ENCODE data around the gene C2orf68. TPM values are rescaled to one million over a fixed set of nuclear protein-coding genes. Genes with fewer than 3 reads are reported as not detected.

The C2orf68 gene
- total and polyA plus RNA-seq, 2 of the 13 experiments (the other 11 are each of a cell fraction or from before 2014, with no cell fraction given), result 47.1 to 77.4 TPM

DNA sequence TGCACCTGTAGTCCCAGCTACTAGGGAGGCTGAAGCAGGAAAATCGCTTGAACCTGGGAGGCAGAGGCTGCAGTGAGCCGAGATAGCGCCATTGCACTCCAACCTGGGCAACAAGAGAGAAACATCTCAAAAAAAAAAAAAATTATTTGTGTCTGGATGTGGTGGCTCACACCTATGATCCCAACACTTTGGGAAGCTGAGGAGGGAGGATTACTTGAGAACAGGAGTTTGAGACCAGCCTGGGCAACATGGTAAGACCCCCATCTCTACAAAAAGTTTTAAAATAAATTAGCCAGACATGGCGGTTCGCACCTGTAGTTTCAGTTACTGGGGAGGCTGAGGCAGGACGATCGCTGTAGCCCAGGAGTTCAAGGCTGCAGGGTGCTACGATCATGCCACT is 36.1 kb downstream of the C2orf68 start:
- WGBS (ENCODE audit: low lambda C conversion rate), result 33% methylated on average over 8 of the region's 8 CpGs
- intact Hi-C loops (cut with micrococcal nuclease; ENCODE audit: unreplicated experiment) (loop anchor here (2.0 kb wide), 1 partner anchor 15 kb away; the partner anchor contains the start of gene GGCX), in situ Hi-C loops (cut with HindIII; ENCODE audit: extremely low pct_ligation_motif_present, low pct_unique_long_range_greater_than_20kb) (no loop called here)
- ATAC-seq (no peak), DNase-seq (ENCODE audit: low spot score) (no peak), FAIRE-seq (no peak)
- Histone ChIP-seq H3K4me2 (ENCODE audit: low read depth, low read length) (peak overlapping the region; percentile 95), H4K20me1 (ENCODE audit: insufficient read depth, low read length) (no peaks in the 10 kb centered on the region), H3K9me3 (ENCODE audit: low read length) (no peaks in the 10 kb centered on the region), H3K27ac (ENCODE audit: extremely low read length, insufficient read depth, low read length) (peak overlapping the region; percentile 34), H3K27me3 (ENCODE audit: control insufficient read depth in 1 of 2, insufficient read depth in 2 of 2, low read length in 2 of 2) (peaks cover 0 to 17% of the 10 kb centered on the region in 2 experiments; a peak in 3 of 5 replicates), H2AFZ (ENCODE audit: low read length) (peak overlapping the region; percentile 15), H3K9ac (ENCODE audit: insufficient read depth, low read depth, low read length) (peak overlapping the region; percentile 27), H3K36me3 (replicated peaks in 1 of 2; ENCODE audit: control insufficient read depth in 1 of 2, insufficient read depth in 2 of 2, low read length in 2 of 2) (no peaks in the 10 kb centered on the region; a peak in 1 of 5 replicates), H3K4me3 (replicated peaks in 1 of 3; ENCODE audit: insufficient read depth in 1 of 3, low read depth in 2 of 3, low read length in 3 of 3) (peak overlapping the region; percentile 13 to 56 (median 31)), H3K4me1 (ENCODE audit: insufficient read depth, low read length) (peaks cover 59% of the 10 kb centered on the region), H3K79me2 (ENCODE audit: insufficient read depth, low read length) (peaks cover 12% of the 10 kb centered on the region)
- ChIA-PET POLR2A (interaction anchor here (0.7 to 12.7 kb wide), 4 partner anchors 15 to 402 kb away, joined by 3 to 201 read pairs (median 60); partner anchors contain the start of genes C2orf68, GGCX and RNF181), CTCF (ENCODE audit: low intra/inter-chr PET ratio, low total read pairs) (no interaction called here)
- no TSS peak for BruUV-seq (replicated peaks)
- TF ChIP-seq, protein P1, sequence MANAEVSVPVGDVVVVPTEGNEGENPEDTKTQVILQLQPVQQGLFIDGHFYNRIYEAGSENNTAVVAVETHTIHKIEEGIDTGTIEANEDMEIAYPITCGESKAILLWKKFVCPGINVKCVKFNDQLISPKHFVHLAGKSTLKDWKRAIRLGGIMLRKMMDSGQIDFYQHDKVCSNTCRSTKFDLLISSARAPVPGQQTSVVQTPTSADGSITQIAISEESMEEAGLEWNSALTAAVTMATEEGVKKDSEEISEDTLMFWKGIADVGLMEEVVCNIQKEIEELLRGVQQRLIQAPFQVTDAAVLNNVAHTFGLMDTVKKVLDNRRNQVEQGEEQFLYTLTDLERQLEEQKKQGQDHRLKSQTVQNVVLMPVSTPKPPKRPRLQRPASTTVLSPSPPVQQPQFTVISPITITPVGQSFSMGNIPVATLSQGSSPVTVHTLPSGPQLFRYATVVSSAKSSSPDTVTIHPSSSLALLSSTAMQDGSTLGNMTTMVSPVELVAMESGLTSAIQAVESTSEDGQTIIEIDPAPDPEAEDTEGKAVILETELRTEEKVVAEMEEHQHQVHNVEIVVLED (CRISPR knock-in tag; IDR thresholded peaks at IDR 0.05; ENCODE audit: borderline replicate concordance), result 0 out of 2 replicates have a peak, but pooled peaks have one; percentile 8
- TF ChIP-seq ZMYM3 (CRISPR knock-in tag; IDR thresholded peaks at IDR 0.05) (0 out of 2 replicates have a peak, but pooled peaks have one; percentile 19), HNRNPK (IDR thresholded peaks at IDR 0.05; ENCODE audit: low read depth, low read length, poor library complexity, severe bottlenecking) (no peak), SP1 (IDR thresholded peaks at IDR 0.05) (no peak), SP1 (CRISPR knock-in tag; IDR thresholded peaks at IDR 0.05) (no peak), ZNF605 (CRISPR knock-in tag; IDR thresholded peaks at IDR 0.05) (no peak), SETDB1 (CRISPR knock-in tag; IDR thresholded peaks at IDR 0.05; ENCODE audit: borderline replicate concordance) (no peak), ZBTB38 (CRISPR knock-in tag; IDR thresholded peaks at IDR 0.05) (0 out of 2 replicates have a peak, but pooled peaks have one; percentile 29), JUND (CRISPR knock-in tag; IDR thresholded peaks at IDR 0.05) (no peak)
- TF ChIP-seq, protein P2, sequence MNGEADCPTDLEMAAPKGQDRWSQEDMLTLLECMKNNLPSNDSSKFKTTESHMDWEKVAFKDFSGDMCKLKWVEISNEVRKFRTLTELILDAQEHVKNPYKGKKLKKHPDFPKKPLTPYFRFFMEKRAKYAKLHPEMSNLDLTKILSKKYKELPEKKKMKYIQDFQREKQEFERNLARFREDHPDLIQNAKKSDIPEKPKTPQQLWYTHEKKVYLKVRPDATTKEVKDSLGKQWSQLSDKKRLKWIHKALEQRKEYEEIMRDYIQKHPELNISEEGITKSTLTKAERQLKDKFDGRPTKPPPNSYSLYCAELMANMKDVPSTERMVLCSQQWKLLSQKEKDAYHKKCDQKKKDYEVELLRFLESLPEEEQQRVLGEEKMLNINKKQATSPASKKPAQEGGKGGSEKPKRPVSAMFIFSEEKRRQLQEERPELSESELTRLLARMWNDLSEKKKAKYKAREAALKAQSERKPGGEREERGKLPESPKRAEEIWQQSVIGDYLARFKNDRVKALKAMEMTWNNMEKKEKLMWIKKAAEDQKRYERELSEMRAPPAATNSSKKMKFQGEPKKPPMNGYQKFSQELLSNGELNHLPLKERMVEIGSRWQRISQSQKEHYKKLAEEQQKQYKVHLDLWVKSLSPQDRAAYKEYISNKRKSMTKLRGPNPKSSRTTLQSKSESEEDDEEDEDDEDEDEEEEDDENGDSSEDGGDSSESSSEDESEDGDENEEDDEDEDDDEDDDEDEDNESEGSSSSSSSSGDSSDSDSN (CRISPR knock-in tag; IDR thresholded peaks at IDR 0.05), result 0 out of 2 replicates have a peak, but pooled peaks have one; percentile 16
- TF ChIP-seq, protein P3, sequence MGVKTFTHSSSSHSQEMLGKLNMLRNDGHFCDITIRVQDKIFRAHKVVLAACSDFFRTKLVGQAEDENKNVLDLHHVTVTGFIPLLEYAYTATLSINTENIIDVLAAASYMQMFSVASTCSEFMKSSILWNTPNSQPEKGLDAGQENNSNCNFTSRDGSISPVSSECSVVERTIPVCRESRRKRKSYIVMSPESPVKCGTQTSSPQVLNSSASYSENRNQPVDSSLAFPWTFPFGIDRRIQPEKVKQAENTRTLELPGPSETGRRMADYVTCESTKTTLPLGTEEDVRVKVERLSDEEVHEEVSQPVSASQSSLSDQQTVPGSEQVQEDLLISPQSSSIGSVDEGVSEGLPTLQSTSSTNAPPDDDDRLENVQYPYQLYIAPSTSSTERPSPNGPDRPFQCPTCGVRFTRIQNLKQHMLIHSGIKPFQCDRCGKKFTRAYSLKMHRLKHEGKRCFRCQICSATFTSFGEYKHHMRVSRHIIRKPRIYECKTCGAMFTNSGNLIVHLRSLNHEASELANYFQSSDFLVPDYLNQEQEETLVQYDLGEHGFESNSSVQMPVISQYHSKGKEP (CRISPR knock-in tag; IDR thresholded peaks at IDR 0.05), result no peak
- TF ChIP-seq, protein P4, sequence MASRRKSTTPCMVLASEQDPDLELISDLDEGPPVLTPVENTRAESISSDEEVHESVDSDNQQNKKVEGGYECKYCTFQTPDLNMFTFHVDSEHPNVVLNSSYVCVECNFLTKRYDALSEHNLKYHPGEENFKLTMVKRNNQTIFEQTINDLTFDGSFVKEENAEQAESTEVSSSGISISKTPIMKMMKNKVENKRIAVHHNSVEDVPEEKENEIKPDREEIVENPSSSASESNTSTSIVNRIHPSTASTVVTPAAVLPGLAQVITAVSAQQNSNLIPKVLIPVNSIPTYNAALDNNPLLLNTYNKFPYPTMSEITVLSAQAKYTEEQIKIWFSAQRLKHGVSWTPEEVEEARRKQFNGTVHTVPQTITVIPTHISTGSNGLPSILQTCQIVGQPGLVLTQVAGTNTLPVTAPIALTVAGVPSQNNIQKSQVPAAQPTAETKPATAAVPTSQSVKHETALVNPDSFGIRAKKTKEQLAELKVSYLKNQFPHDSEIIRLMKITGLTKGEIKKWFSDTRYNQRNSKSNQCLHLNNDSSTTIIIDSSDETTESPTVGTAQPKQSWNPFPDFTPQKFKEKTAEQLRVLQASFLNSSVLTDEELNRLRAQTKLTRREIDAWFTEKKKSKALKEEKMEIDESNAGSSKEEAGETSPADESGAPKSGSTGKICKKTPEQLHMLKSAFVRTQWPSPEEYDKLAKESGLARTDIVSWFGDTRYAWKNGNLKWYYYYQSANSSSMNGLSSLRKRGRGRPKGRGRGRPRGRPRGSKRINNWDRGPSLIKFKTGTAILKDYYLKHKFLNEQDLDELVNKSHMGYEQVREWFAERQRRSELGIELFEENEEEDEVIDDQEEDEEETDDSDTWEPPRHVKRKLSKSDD (CRISPR knock-in tag; IDR thresholded peaks at IDR 0.05; ENCODE audit: low read depth), result no peak
- TF ChIP-seq, protein P5, sequence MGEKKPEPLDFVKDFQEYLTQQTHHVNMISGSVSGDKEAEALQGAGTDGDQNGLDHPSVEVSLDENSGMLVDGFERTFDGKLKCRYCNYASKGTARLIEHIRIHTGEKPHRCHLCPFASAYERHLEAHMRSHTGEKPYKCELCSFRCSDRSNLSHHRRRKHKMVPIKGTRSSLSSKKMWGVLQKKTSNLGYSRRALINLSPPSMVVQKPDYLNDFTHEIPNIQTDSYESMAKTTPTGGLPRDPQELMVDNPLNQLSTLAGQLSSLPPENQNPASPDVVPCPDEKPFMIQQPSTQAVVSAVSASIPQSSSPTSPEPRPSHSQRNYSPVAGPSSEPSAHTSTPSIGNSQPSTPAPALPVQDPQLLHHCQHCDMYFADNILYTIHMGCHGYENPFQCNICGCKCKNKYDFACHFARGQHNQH (CRISPR knock-in tag; IDR thresholded peaks at IDR 0.05), result no peak
